ENCODE measurements around the gene MED8. TPM values are rescaled to one million over a fixed set of nuclear protein-coding genes. Genes with fewer than 3 reads are reported as not detected.
A peak's percentile ranks its signal among the peaks of the same experiment; 100 is the strongest.
"Not testable (repeated sequence)": the region's sequence is repeated elsewhere in the genome, so short reads cannot be mapped to it uniquely, and the experiment has no call there.

Gene MED8
- total RNA-seq, 3 donors from 2014 or later: 35.8 to 39.6 (median 38.3) TPM

DNA sequence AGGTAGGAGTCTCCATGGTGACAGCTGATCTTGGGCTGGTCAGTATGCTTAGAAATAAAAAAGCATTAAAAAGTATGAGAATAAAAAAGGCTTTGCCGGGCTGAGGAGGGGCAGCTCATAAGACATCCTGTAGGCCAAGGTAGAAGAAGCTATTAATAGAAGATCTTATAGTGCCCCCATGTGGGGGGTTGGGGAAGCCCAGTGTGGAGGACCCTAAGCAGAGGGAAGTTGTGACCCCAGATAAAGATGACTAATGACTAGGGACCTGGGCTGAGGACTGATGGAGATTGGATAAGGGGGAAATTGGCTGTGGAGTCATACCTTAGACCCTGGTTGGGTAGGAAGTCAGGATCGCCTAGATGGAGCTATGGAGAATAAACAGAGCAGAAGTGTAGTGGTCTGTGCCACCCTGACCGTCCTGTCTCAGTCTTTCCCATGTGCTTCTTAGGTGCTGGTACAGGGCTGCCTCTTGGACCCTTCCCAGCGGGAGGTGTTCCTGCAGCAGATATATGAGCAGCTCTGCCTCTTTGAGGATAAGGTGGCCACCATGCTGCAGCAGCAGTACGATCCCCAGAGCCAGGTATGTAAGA is 25.1 kb upstream of the MED8 start:
- H3K9me3 ChIP-seq: no peaks in the 10 kb centered on the region
- H3K4me1 ChIP-seq (ENCODE audit: low read depth): no peaks in the 10 kb centered on the region
- intact Hi-C loops (cut with DNase I, micrococcal nuclease): loop anchor here (10.0 kb wide), 2 partner anchors 180 to 190 kb away; no protein-coding TSS in a partner anchor
- H3K36me3 ChIP-seq (ENCODE audit: low read depth): peaks cover 6% of the 10 kb centered on the region
- no peak overlapping the region for H3K4me3 ChIP-seq
- TF ChIP-seq, protein P1, sequence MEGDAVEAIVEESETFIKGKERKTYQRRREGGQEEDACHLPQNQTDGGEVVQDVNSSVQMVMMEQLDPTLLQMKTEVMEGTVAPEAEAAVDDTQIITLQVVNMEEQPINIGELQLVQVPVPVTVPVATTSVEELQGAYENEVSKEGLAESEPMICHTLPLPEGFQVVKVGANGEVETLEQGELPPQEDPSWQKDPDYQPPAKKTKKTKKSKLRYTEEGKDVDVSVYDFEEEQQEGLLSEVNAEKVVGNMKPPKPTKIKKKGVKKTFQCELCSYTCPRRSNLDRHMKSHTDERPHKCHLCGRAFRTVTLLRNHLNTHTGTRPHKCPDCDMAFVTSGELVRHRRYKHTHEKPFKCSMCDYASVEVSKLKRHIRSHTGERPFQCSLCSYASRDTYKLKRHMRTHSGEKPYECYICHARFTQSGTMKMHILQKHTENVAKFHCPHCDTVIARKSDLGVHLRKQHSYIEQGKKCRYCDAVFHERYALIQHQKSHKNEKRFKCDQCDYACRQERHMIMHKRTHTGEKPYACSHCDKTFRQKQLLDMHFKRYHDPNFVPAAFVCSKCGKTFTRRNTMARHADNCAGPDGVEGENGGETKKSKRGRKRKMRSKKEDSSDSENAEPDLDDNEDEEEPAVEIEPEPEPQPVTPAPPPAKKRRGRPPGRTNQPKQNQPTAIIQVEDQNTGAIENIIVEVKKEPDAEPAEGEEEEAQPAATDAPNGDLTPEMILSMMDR (IDR thresholded peaks at IDR 0.05): peak; percentile 48
- peak in 1 of 3 donors; percentile 84 for DNase-seq
- peak; percentile 82 for ATAC-seq

DNA sequence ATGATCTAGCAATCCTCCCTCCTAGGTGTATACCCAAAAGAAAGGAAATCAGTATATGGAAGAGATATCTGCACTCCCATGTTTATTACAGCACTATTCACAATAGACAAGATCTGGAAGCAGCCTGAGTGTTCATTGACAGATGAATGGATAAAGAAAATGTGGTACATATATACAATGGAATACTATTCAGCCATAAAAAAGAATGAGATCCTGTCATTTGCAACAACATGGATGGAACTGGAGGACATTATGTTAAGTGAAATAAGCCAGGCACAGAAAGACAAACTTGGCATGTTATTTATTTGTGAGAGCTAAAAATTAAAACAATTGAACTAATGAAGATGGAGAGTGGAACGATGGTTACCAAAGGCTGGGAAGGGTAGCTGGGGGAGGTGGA is 23.8 kb upstream of the MED8 start:
- H3K4me3 ChIP-seq; ATAC-seq; H3K4me1 ChIP-seq (ENCODE audit: low read depth); H3K36me3 ChIP-seq (ENCODE audit: low read depth); DNase-seq; H3K9me3 ChIP-seq: not testable (repeated sequence)
- intact Hi-C loops (cut with DNase I, micrococcal nuclease): loop anchor here (10.0 kb wide), 2 partner anchors 179 to 189 kb away; no protein-coding TSS in a partner anchor

DNA sequence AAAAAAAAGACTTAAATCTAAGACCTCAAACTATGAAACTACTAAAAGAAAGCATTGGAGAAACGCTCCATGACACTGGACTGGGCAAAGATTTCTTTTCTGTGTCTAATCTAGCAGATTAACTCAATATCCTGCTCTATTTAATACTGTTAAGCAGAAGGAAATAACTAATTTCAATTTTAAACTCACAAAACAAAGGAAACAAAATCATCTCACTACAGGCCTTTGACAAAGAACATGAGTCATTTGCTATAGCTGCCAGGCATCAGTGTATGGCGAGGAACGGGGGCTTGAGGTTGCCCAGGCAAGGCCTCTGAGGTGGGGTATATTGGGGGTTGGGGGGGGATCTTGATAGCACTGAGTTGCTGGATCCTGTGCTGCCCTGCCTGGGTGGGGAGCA is 21.0 kb upstream of the MED8 start:
- ATAC-seq: no peak

DNA sequence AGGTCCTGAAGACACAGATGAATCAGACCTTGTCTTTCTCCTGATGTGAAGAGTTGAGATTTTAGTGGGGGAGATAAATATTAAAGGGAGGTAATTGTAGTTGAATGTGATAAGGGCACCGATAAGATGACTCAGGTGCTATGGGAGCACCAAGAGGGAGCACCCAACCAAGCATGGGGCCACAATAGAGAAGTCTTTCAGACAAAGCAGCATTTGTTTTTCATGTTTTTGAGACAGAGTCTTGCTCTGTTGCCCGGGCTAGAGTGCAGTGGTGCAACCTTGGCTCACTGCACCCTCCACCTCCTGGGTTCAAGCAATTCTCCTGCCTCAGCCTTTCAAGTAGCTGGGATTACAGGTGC is 16.3 kb upstream of the MED8 start:
- intact Hi-C loops (cut with DNase I, micrococcal nuclease): no loop called here
- peaks cover 9% of the 10 kb centered on the region for H3K4me1 ChIP-seq (ENCODE audit: low read depth)
- no peak overlapping the region for H3K4me3 ChIP-seq
- H3K36me3 ChIP-seq (ENCODE audit: low read depth): peaks cover 8% of the 10 kb centered on the region
- ATAC-seq (peak; percentile 25), DNase-seq (peak in 1 of 3 donors; percentile 13)
- no peaks in the 10 kb centered on the region for H3K9me3 ChIP-seq
- TF ChIP-seq, protein P1 (IDR thresholded peaks at IDR 0.05): no peak

More for the DNA sequence above, 21.0 kb upstream of the MED8 start:
- peaks cover 2% of the 10 kb centered on the region for H3K4me1 ChIP-seq (ENCODE audit: low read depth)
- H3K9me3 ChIP-seq: no peaks in the 10 kb centered on the region
- no peak for DNase-seq
- TF ChIP-seq, protein P1 (IDR thresholded peaks at IDR 0.05): no peak
- intact Hi-C loops (cut with DNase I, micrococcal nuclease): loop anchor here (10.0 kb wide), 2 partner anchors 176 to 186 kb away; no protein-coding TSS in a partner anchor
- H3K36me3 ChIP-seq (ENCODE audit: low read depth): no peaks in the 10 kb centered on the region
- no peak overlapping the region for H3K4me3 ChIP-seq

DNA sequence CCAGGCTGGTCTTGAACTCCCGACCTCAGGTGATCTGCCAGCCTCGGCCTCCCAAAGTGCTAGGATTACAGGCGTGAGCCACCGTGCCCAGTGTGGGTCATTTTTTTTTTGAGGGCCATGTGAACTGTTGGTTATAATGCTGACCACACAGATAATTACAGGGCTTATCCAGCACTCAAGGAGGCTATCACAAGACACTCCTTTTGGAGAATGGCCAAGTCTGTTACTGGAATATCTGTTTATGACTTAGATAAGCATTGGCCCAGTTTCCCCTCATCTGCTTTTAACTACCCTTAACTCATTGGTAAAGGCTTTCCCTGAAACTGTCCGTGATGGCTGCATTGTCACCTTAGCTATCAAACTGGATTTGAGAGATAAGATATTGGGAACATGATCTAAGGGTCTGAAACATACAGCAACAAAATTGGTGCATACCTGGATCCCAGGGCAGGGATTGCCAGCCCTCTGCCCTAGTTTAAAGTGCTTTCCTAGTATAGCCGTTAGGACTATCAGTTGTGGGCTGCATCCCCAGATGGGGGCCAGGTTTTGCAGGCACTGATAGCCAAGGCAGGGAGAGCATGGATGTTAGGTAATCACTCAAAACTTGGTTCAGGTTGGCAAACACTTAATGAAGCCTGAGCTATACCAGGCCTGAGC is 15.7 kb upstream of the MED8 start:
- peaks cover 9% of the 10 kb centered on the region for H3K4me1 ChIP-seq (ENCODE audit: low read depth)
- no peak overlapping the region for H3K4me3 ChIP-seq
- TF ChIP-seq, protein P1 (IDR thresholded peaks at IDR 0.05): no peak
- intact Hi-C loops (cut with DNase I, micrococcal nuclease): no loop called here
- H3K9me3 ChIP-seq: no peaks in the 10 kb centered on the region
- peak; percentile 97 for ATAC-seq
- H3K36me3 ChIP-seq (ENCODE audit: low read depth): peaks cover 8% of the 10 kb centered on the region
- peak in 1 of 3 donors; percentile 68 for DNase-seq

DNA sequence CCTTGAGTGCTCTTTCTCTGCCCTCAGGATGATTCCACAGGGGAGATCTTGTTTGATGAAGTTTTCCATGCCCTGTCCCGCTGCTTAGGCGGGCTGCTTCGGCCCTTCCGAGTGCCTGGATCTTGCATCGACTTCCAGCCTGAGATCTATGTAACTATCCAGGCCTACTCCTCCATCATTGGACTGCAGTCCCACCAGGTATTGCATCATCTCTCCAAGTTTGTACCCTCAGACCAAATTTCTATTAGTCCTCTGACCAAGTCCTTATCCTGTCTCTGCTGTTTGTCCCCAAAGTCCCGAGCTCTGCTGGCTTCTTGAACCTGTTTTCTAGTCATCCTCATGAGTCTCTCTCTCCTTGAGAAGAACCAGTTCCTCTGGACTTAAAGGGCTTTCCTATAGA is 14.8 kb upstream of the MED8 start:
- H3K4me1 ChIP-seq (ENCODE audit: low read depth): peaks cover 9% of the 10 kb centered on the region
- H3K4me3 ChIP-seq: no peak overlapping the region
- no peak for ATAC-seq
- intact Hi-C loops (cut with DNase I, micrococcal nuclease): no loop called here
- H3K36me3 ChIP-seq (ENCODE audit: low read depth): peaks cover 8% of the 10 kb centered on the region
- no peaks in the 10 kb centered on the region for H3K9me3 ChIP-seq
- TF ChIP-seq, protein P1 (IDR thresholded peaks at IDR 0.05): no peak
- no peak for DNase-seq
